GM12864 (cell line): ENCODE results near the gene CLSTN2.

ENCODE experiments used
- DNase-seq: peaks from one replicate; pipeline ENCODE4 v3.0.0-alpha.2; 2011; ENCODE audit warnings: low read depth
- H3K4me3 ChIP-seq: 2 replicates; pipeline ENCODE4 v1.5.1; 2011; ENCODE audit warnings: mild to moderate bottlenecking, low read depth, low read length, control low read depth
- CTCF ChIP-seq: IDR thresholded peaks from 2 replicates; pipeline ENCODE4 v1.5.1; 2011; ENCODE audit warnings: low read depth, mild to moderate bottlenecking, moderate library complexity, low read length, control low read depth, inconsistent platforms; ENCODE audit errors: missing control alignments

Gene CLSTN2

DNA sequence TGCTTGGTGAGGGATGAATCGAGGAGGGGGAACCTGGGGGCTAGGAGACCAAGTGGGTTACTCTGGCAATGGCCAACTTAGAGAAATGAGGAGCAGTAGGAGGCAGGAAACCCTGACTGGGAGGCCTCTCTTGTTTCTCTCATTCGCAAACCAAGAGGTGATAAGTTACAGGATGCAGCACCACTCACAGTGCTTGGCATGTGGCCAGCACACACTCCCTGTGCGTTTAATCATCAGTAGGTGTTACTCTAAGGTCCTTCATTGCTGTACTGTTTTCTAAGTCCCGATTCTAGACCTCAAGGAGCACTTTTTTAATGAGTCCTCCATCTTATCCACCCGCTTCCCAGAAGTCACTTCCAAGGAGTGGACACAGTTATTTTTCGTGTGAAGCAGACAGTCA, 428.8 kb downstream of the CLSTN2 start:
- no peak overlapping the region for H3K4me3 ChIP-seq
- DNase-seq: no peak
- no peak for TF ChIP-seq CTCF

DNA sequence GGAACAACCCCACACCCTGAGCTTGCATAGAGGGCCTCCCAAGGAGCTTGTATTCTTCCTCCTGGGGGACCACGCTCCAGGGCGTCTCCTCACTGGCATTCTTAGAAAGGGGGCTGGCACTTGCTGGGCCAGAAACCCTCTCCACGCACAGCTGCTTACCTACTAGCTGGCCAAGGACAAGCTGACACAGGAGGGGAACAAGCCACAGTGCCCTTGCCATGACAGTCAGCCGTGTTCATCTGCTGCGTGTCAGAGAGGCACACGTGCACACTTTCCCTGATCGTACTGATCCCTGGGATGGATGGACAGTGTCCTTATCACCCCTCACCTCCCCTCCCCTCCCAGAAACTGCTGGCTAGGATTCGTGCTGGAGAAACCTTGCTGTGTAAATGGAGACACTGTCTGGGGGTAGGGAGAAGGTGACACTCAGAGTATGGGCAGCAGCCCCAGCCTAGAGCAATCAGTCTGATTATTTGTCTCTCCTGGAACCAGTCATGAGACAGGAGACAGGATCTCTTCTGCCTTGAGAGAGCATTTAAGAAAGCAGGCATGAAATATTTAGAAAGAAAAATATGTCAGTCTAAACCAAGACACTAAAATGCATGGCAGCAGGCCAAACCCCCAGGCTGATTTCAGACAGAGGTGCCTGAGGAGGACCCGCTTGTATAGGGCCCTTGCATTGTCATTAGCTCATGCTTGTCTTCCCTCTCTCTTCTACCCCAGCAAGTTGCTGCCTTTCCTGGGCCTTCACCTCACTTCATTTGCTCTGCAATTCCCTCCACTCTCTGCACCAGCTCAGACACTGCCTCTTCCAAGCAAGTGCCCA, 431.1 kb downstream of the CLSTN2 start:
- H3K4me3 ChIP-seq: no peak overlapping the region
- TF ChIP-seq CTCF: no peak
- DNase-seq: no peak

DNA sequence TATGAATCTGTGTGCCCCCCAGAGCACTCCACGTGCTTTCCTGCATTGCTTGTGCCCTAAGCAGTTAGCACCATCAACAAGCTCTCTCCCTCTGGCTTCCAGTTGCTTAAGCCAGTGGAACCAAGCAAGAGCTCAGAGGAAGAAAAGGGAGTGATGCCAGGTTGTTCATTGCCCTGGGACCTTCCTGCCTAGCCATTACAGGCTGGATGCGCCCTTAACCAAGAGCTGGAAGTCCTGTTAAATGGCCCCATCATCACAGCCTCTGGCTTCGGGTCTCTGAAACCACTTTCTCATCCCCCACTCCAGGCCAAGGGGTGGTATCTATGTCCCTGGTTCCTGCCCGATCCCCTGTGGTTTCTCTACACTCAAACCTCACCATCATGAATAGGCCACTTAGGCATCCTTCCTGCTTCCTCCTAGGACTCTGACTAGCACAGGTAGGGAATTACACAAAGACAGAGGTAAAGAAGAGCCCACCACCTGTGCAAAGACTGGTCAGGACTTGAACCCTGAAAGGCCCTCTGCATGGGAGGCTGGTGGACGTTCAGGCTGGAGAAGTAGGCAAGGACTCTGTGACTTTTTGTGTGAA, 433.3 kb downstream of the CLSTN2 start:
- no peak for TF ChIP-seq CTCF
- no peak overlapping the region for H3K4me3 ChIP-seq
- DNase-seq: no peak

GRCh38 chr3:140370686-140371085, 435.7 kb downstream of the CLSTN2 start:
- H3K4me3 ChIP-seq: no peak overlapping the region
- no peak for DNase-seq
- TF ChIP-seq CTCF: no peak

DNA sequence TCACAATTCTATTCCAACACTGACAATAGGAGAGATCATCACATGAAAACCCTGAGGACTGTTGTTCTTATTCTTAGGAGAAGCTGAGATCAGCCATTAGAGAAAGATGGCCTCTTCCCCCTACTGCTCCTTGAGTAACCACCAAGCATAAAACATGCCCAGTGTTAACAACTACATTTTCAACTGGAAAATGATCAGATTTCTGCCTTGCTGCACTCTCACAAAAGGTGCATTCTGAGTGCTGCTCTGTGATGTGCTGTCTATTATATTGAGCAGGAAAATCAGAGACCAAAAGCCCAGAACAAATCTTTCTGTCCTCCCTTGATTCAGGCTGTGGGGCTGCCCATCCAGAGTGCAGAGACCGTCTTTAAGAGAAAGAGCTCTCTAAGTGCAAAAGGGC, 438.2 kb downstream of the CLSTN2 start:
- DNase-seq: no peak
- no peak overlapping the region for H3K4me3 ChIP-seq
- no peak for TF ChIP-seq CTCF

DNA sequence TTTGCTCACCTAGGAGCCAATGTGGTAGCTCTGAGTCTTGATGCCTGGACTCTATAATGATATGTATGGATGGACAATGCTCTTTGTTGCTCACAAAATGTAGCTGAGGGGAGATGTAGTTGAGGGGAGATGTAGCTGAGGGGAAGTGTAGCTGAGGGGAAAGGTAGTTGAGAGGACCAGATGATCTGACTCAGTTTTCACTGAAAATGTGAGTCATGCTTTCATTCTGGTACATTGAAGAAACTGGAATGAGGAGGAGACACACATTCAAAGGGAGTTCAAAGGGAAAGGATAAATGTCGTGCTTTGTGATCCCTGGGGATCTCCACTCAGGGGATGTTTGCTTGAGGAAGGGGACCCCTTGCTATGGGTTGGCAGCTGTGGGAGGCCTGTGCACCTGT, 440.0 kb downstream of the CLSTN2 start:
- DNase-seq: no peak
- TF ChIP-seq CTCF: no peak
- no peak overlapping the region for H3K4me3 ChIP-seq
